WI38 (cell line): ENCODE measurements around the gene LYZL2.
"Not testable (repeated sequence)": the region's sequence is repeated elsewhere in the genome, so short reads cannot be mapped to it uniquely, and the experiment has no call there.

Experiments used
- H3K4me3 ChIP-seq: 2 replicates; pipeline ENCODE4 v1.5.1; 2011; ENCODE audit warnings: low read depth, mild to moderate bottlenecking, control low read depth, low read length
- CTCF ChIP-seq: IDR thresholded peaks from 2 replicates; pipeline ENCODE4 v1.5.1; 2012; ENCODE audit warnings: low read depth, mild to moderate bottlenecking, control low read depth, low read length

LYZL2 gene

GRCh38 chr10:30617070-30617469 is 12.5 kb downstream of the LYZL2 start:
- no peak overlapping the region for H3K4me3 ChIP-seq
- TF ChIP-seq CTCF: no peak

GRCh38 chr10:30611041-30611440 is 18.5 kb downstream of the LYZL2 start:
- not testable (repeated sequence) for H3K4me3 ChIP-seq

GRCh38 chr10:30607814-30608213 is 21.7 kb downstream of the LYZL2 start:
- no peak for TF ChIP-seq CTCF
- no peak overlapping the region for H3K4me3 ChIP-seq

- TF ChIP-seq CTCF: no peak
- no peak overlapping the region for H3K4me3 ChIP-seq
Observed at GRCh38 chr10:30606313-30606712, 23.2 kb downstream of the LYZL2 start.

GRCh38 chr10:30605341-30606121 is 24.0 kb downstream of the LYZL2 start:
- not testable (repeated sequence) for H3K4me3 ChIP-seq

- H3K4me3 ChIP-seq: no peak overlapping the region
- TF ChIP-seq CTCF: no peak
Observed at GRCh38 chr10:30603589-30603988, 26.0 kb downstream of the LYZL2 start.

GRCh38 chr10:30602747-30603146 is 26.8 kb downstream of the LYZL2 start:
- TF ChIP-seq CTCF: no peak
- H3K4me3 ChIP-seq: no peak overlapping the region

- H3K4me3 ChIP-seq: no peak overlapping the region
- TF ChIP-seq CTCF: no peak
Observed at GRCh38 chr10:30600005-30600404, 29.5 kb downstream of the LYZL2 start.
